Neural cell (in vitro differentiated cells): ENCODE data around the gene CDC16. TPM values are rescaled to one million over a fixed set of nuclear protein-coding genes. Genes with fewer than 3 reads are reported as not detected.

Experiments
- H2AFZ ChIP-seq: fragments of 200-600, 300-800 bp; sonication (generic), shearing (Covaris generic); 2 replicates; pipeline ENCODE4 v1.6.0; 2014; ENCODE audit warnings: low read depth, mild to moderate bottlenecking, antibody characterized with exemption, low read length, moderate library complexity
- H3F3A ChIP-seq: fragments of 200-600 bp; shearing (Covaris generic); 2 replicates; pipeline ENCODE4 v1.6.1; 2016; ENCODE audit warnings: mild to moderate bottlenecking, moderate library complexity, mixed read lengths, antibody characterized with exemption, low read length; ENCODE audit not compliant: insufficient read depth, poor library complexity, severe bottlenecking
- H3K27ac ChIP-seq: fragments of 200-600, 300-800 bp; sonication (generic), shearing (Covaris generic); 2 replicates; pipeline ENCODE4 v1.5.1; 2014; ENCODE audit warnings: mild to moderate bottlenecking, low read length, moderate library complexity
- H3K27me3 ChIP-seq: fragments of 300-800, 200-600 bp; sonication (generic), shearing (Covaris generic); 2 replicates; pipeline ENCODE4 v1.6.0; 2014; ENCODE audit warnings: mild to moderate bottlenecking, low read depth, low read length, moderate library complexity; ENCODE audit not compliant: insufficient read depth
- H3K36me3 ChIP-seq: fragments of 300-800, 200-600 bp; sonication (generic), shearing (Covaris generic); 2 replicates; pipeline ENCODE4 v1.5.1; 2014; ENCODE audit warnings: mild to moderate bottlenecking, antibody characterized with exemption, low read length, moderate library complexity; ENCODE audit not compliant: insufficient read depth
- H3K4me2 ChIP-seq: fragments of 300-800, 200-600 bp; sonication (generic), shearing (Covaris generic); 2 replicates; pipeline ENCODE4 v1.6.0; 2014; ENCODE audit warnings: mild to moderate bottlenecking, low read length
- H3K4me3 ChIP-seq: fragments of 300-800, 200-600 bp; sonication (generic), shearing (Covaris generic); 2 replicates; pipeline ENCODE4 v1.5.1; 2014; ENCODE audit warnings: mild to moderate bottlenecking, low read length, moderate library complexity
- H3K79me2 ChIP-seq: fragments of 200-600 bp; shearing (Covaris generic); replicated peaks from 2 replicates; pipeline ENCODE4 v1.6.0; 2014; ENCODE audit warnings: mild to moderate bottlenecking, low read length, moderate library complexity; ENCODE audit not compliant: insufficient read depth
- H3K9ac ChIP-seq: fragments of 300-800, 200-600 bp; sonication (generic), shearing (Covaris generic); 2 replicates; pipeline ENCODE4 v1.6.1; 2016; ENCODE audit warnings: mild to moderate bottlenecking, low read length, mixed read lengths
- H3K9me2 ChIP-seq: fragments of 200-600 bp; shearing (Covaris generic); 2 replicates; pipeline ENCODE4 v1.6.1; 2016; ENCODE audit warnings: mild to moderate bottlenecking, low read length, mixed read lengths; ENCODE audit not compliant: insufficient read depth
- H3K9me3 ChIP-seq: fragments of 200-600, 300-800 bp; sonication (generic), shearing (Covaris generic); 2 replicates; pipeline ENCODE4 v1.6.1; 2016; ENCODE audit warnings: mild to moderate bottlenecking, mixed run types, low read length, moderate library complexity, mixed read lengths
- H4K20me1 ChIP-seq: fragments of 200-600 bp; shearing (Covaris generic); 2 replicates; pipeline ENCODE4 v1.6.1; 2016; ENCODE audit warnings: mild to moderate bottlenecking, mixed run types; ENCODE audit not compliant: insufficient read depth
- CTCF ChIP-seq: fragments of 450-650 bp; IDR thresholded peaks from 2 replicates; pipeline ENCODE4 v1.5.1; 2014; ENCODE audit warnings: antibody characterized with exemption, mild to moderate bottlenecking, moderate library complexity; ENCODE audit not compliant: poor library complexity, severe bottlenecking
- EP300 ChIP-seq: fragments of 450-650 bp; conservative IDR thresholded peaks from 2 replicates; pipeline ENCODE4 v1.6.1; 2014; ENCODE audit warnings: antibody characterized with exemption, mild to moderate bottlenecking, moderate library complexity; ENCODE audit not compliant: poor library complexity, severe bottlenecking
- EZH2 ChIP-seq: fragments of 200-600, 300-800 bp; shearing (Covaris generic), sonication (generic); IDR thresholded peaks from 2 replicates; pipeline ENCODE4 v1.6.1; 2014; ENCODE audit warnings: antibody characterized with exemption, low read length, borderline replicate concordance, mild to moderate bottlenecking; ENCODE audit not compliant: insufficient read depth, poor library complexity, severe bottlenecking
- MXI1 ChIP-seq: fragments of 450-650 bp; conservative IDR thresholded peaks from 2 replicates; pipeline ENCODE4 v1.6.1; 2014; ENCODE audit warnings: antibody characterized with exemption, mild to moderate bottlenecking; ENCODE audit not compliant: poor library complexity, severe bottlenecking
- POLR2AphosphoS5 ChIP-seq: IDR thresholded peaks from 2 replicates; pipeline ENCODE4 v1.6.1; 2012
- RAD21 ChIP-seq: fragments of 450-650 bp; conservative IDR thresholded peaks from 2 replicates; pipeline ENCODE4 v1.6.1; 2014; ENCODE audit warnings: antibody characterized with exemption, mild to moderate bottlenecking, moderate library complexity
- REST ChIP-seq: IDR thresholded peaks from 2 replicates; pipeline ENCODE4 v1.6.1; 2012; ENCODE audit warnings: borderline replicate concordance
- SMC3 ChIP-seq: fragments of 450-650 bp; conservative IDR thresholded peaks from 2 replicates; pipeline ENCODE4 v1.6.1; 2014; ENCODE audit warnings: antibody characterized with exemption, mild to moderate bottlenecking, moderate library complexity; ENCODE audit not compliant: poor library complexity
- TAF1 ChIP-seq: IDR thresholded peaks from 2 replicates; pipeline ENCODE4 v1.6.1; 2012; ENCODE audit warnings: low read depth
- polyA plus RNA-seq: library from polyadenylated mRNA; depleted of rRNA; stranded (reverse); fragments of >200 nt; gene quantifications from 2 replicates; pipeline ENCODE4 v1.2.3, GENCODE V29; 2014

The CDC16 gene
- polyA plus RNA-seq, 1 donor from 2014 or later, result 78.4 TPM

- Histone ChIP-seq H3K36me3 (peaks cover 10% of the 10 kb centered on the region), H3K79me2 (no peaks in the 10 kb centered on the region), H3K27ac (no peak overlapping the region), H4K20me1 (no peaks in the 10 kb centered on the region), H3K4me2 (no peak overlapping the region), H3K9ac (no peak overlapping the region), H3K9me2 (no peaks in the 10 kb centered on the region), H3F3A (no peaks in the 10 kb centered on the region), H2AFZ (no peak overlapping the region), H3K27me3 (no peaks in the 10 kb centered on the region), H3K4me3 (no peak overlapping the region), H3K9me3 (no peaks in the 10 kb centered on the region)
- TF ChIP-seq EZH2 (no peak), EP300 (no peak), REST (no peak), POLR2AphosphoS5 (no peak), SMC3 (no peak), TAF1 (no peak), MXI1 (no peak), RAD21 (no peak), CTCF (no peak)
These were observed 9.3 kb downstream of the CDC16 start for GRCh38 chr13:114243971-114244370.

DNA sequence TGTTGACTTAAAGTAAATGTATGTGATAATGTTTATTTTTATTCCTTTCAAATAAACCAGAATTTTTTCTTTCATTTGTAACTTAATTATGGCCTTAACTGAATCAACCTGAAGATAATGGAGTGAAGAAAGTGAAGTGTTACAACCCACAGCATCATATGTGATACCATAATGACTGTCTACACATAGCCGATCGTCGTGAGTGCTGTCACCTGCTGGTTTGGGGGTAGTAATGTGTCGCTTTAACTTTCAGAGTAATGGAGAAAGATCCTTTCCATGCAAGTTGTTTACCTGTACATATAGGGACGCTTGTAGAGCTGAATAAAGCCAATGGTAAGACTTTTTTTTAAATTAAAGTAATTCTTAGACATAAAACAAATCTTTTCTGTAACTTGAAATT, 9.9 kb downstream of the CDC16 start:
- H3K4me2 ChIP-seq, result no peak overlapping the region

More for the DNA sequence above, 9.9 kb downstream of the CDC16 start:
- peaks cover 10% of the 10 kb centered on the region for H3K36me3 ChIP-seq
- H4K20me1 ChIP-seq, result no peaks in the 10 kb centered on the region
- H3K9me2 ChIP-seq, result no peaks in the 10 kb centered on the region
- H3F3A ChIP-seq, result no peaks in the 10 kb centered on the region
- no peak for TF ChIP-seq TAF1
- no peak for TF ChIP-seq MXI1
- no peak for TF ChIP-seq RAD21
- no peak for TF ChIP-seq REST
- H3K27ac ChIP-seq, result no peak overlapping the region
- H3K9ac ChIP-seq, result no peak overlapping the region
- H3K4me3 ChIP-seq, result no peak overlapping the region
- H3K9me3 ChIP-seq, result no peaks in the 10 kb centered on the region
- H2AFZ ChIP-seq, result no peak overlapping the region
- no peaks in the 10 kb centered on the region for H3K27me3 ChIP-seq
- H3K79me2 ChIP-seq, result no peaks in the 10 kb centered on the region
